ENCODE data around the gene AP3S2.

The AP3S2 gene

DNA sequence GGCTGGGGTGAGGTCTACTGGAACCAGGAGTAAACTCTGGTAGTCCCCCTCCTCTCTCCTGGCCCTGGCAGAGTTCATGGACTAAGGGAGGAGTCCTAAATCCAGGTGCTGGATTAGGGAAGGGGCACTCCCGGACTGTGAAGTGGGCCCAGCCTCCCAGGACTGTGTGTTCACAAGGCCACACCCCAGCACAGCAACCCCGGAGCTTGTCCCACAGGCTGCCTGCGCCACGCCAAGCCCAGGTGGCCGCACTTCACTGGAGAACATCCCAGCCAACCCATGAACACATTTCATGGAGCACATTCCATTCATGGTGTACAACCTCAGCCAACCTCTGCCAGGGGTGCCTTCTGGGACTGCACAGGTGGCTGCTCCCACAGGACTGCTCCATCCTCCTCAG is 10.7 kb upstream of the AP3S2 start:
- TF ChIP-seq, protein P1, sequence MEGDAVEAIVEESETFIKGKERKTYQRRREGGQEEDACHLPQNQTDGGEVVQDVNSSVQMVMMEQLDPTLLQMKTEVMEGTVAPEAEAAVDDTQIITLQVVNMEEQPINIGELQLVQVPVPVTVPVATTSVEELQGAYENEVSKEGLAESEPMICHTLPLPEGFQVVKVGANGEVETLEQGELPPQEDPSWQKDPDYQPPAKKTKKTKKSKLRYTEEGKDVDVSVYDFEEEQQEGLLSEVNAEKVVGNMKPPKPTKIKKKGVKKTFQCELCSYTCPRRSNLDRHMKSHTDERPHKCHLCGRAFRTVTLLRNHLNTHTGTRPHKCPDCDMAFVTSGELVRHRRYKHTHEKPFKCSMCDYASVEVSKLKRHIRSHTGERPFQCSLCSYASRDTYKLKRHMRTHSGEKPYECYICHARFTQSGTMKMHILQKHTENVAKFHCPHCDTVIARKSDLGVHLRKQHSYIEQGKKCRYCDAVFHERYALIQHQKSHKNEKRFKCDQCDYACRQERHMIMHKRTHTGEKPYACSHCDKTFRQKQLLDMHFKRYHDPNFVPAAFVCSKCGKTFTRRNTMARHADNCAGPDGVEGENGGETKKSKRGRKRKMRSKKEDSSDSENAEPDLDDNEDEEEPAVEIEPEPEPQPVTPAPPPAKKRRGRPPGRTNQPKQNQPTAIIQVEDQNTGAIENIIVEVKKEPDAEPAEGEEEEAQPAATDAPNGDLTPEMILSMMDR (IDR thresholded peaks at IDR 0.05; ENCODE audit: low read length, missing control alignments) = no peak
- H3K4me3 ChIP-seq (replicated peaks; ENCODE audit: low read depth, low read length) = no peak overlapping the region
- no peak for DNase-seq (ENCODE audit: low read depth)

DNA sequence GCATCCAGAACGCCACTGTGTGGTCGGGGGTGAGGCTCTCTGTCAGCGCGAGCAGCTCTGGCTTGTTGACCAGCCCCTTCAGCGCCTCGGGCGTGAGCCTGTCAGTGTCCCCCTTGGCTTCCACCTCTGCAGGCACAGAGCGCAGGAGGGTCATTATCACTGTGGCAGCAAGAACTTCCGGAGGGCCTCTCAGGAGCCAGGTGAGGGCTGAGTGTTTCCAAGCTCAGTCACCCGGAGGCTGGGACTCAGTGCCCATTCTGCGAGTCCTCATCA is 10.0 kb upstream of the AP3S2 start:
- TF ChIP-seq, protein P1 (IDR thresholded peaks at IDR 0.05; ENCODE audit: low read length, missing control alignments) = no peak
- DNase-seq (ENCODE audit: low read depth) = no peak
- H3K4me3 ChIP-seq (replicated peaks; ENCODE audit: low read depth, low read length) = no peak overlapping the region

DNA sequence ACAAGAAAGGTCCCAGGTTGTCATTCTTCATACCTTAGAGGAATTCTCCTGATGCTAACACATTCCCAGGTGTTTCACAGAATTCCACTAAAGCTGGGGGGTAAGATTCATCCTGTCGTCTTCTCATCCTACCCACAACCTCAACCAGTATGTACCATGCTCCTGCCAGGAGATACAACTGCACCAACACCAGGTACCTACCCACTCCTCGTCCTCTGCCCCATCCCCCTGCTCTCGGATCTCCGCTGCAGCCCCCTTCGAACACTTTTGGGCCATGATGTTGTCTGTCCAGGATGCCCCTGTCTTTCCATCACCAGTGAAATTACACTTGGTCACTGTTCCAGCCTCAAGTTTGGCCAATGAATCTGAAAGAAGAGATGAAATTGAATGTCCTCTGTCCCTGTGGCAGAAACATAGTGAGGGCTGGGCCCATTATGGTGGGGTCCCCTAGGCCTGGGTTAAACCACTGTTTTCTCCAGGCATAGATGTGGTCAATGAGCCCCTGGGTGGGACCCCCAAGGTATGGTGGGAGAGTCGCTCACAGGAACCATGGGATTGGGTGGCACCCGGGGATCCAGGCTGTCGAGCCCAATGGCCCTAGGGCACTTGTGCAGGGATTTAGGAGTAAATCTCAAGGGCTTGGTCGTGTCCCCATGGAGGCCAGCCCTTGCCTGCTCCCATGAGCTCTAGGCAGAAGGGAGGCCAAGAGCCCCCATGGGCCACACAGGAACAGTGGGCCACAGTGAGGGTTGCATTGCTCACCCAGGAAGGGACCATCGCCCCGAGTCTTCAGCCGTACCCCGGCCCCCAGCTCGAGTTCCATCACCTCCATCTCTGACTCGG is 9.4 kb upstream of the AP3S2 start:
- TF ChIP-seq, protein P1 (IDR thresholded peaks at IDR 0.05; ENCODE audit: low read length, missing control alignments) = no peak
- DNase-seq (ENCODE audit: low read depth) = no peak
- H3K4me3 ChIP-seq (replicated peaks; ENCODE audit: low read depth, low read length) = no peak overlapping the region

DNA sequence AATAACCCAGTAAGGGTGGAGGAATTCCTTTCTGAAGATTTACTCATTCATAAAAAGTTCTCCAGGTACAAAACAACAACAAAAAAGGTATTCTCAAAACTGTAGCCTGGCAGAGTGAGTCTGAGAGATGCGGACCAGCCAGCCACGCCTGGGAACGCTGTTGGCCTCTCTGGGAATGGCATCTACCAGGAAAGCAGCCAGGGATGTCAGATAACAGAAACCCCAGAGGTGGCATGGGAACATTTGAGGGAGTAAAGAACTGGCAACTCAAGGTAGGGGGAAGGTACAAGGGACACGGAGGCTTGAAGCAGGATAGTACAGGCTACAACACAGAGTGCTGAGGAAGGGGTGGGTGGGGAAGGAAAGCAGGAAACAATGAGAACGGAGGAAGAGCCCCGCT is 7.1 kb upstream of the AP3S2 start:
- H3K4me3 ChIP-seq (replicated peaks; ENCODE audit: low read depth, low read length) = no peak overlapping the region
- TF ChIP-seq, protein P1 (IDR thresholded peaks at IDR 0.05; ENCODE audit: low read length, missing control alignments) = no peak
- DNase-seq (ENCODE audit: low read depth) = no peak

DNA sequence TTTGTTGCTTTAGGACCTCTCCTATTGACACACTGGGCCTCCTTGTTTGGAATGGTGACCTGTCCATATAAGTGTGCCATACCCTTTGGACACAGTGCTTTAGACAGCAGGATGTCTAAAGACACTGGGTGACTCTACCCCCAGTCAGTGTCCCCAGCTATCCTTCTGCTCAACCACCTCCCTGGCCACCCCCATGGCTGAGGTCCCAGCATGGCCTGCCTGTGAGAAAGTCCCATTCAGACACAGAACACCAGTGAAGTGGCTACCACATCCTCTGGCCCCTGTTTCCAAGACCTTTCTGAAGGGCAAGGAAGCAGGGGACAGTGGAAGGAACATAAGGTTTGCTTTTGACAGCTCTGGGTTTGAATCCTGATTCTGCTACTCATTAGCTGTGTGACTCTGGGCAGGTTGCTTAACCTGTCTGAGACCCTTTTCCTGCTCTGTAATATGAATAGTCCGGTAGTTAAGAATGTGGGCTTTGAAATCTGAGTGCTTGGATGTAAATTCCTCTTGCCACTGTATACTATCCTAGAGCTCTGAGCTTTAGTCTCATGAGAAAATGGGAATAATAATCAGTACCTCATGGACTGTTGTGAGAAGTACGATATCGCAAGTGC is 6.3 kb upstream of the AP3S2 start:
- no peak overlapping the region for H3K4me3 ChIP-seq (replicated peaks; ENCODE audit: low read depth, low read length)
- no peak for DNase-seq (ENCODE audit: low read depth)
- TF ChIP-seq, protein P1 (IDR thresholded peaks at IDR 0.05; ENCODE audit: low read length, missing control alignments) = no peak

DNA sequence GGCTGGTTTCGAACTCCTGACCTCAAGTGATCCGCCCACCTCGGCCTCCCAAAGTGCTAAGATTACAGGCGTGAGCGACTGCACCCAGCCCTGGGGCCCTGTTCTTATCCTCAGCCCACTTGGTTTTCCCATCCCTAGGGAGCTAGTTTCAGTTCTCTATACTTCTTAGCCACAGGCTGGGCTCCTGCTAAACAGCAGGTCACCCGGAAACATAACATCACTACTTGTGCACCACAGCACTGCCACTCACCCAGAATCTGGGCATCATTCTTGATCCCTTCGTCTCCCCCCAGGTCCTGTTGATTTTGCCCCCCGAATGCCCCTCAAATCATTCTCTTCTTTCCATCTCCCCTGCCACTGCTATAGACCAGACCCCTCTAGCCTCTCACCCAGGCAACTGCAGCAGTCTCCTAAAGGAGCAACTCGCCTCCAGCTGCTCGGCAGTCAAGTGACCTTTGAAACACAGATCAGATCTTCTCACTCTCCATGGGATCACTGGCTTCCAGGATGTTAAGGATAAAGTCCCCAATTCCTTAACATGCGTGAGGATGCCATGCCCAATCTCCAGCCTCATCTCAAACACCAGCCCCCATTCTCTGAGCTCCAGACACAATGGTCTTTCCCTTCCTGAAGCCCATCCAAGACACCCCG is 5.6 kb upstream of the AP3S2 start:
- TF ChIP-seq, protein P1 (IDR thresholded peaks at IDR 0.05; ENCODE audit: low read length, missing control alignments) = no peak
- H3K4me3 ChIP-seq (replicated peaks; ENCODE audit: low read depth, low read length) = no peak overlapping the region
- no peak for DNase-seq (ENCODE audit: low read depth)

Measured in fibroblast of pulmonary artery (primary cell).